Common myeloid progenitor, CD34-positive (primary cell): Measurements from ENCODE around the gene BEST1.

ENCODE experiments used
- CTCF ChIA-PET: fragments of 350-600 bp; sonication (Branson Sonifier 250); formaldehyde crosslinking; loops from one replicate; lab custom pipeline; 2021; ENCODE audit warnings: antibody characterized with exemption; lab: Charles Lee
- POLR2A ChIA-PET: fragments of 350-600 bp; sonication (Branson Sonifier 250); formaldehyde crosslinking; loops from one replicate; lab custom pipeline; 2021; ENCODE audit warnings: antibody characterized with exemption; lab: Charles Lee
- DNase-seq, 3 donors: peaks; one replicate each; pipeline versions ENCODE4 v3.0.0 to v3.0.0-alpha.2; 2013
- H3K27ac ChIP-seq, 2 experiments: 1 replicate in 1 of 2; 2 replicates in 1 of 2; pipeline ENCODE4 v1.7.0; 2013; ENCODE audit warnings: inconsistent platforms in 2 of 2, low read length in 2 of 2, mild to moderate bottlenecking in 2 of 2, low read depth in 1 of 2, moderate library complexity in 1 of 2; ENCODE audit not compliant: severe bottlenecking in 2 of 2, insufficient read depth in 1 of 2, poor library complexity in 1 of 2
- H3K27me3 ChIP-seq, 5 experiments: replicated peaks in 2 of 5; 1 replicate in 3 of 5; 2 replicates in 2 of 5; pipeline versions ENCODE4 v1.6.1 to v1.7.0; 2013; ENCODE audit warnings: low read length in 4 of 5, mild to moderate bottlenecking in 2 of 5, moderate library complexity in 2 of 5, inconsistent platforms in 1 of 5; ENCODE audit not compliant: insufficient read depth in 5 of 5, control insufficient read depth in 4 of 5
- H3K36me3 ChIP-seq, 4 experiments: 1 replicate in 2 of 4; 2 replicates in 2 of 4; pipeline versions ENCODE4 v1.6.1 to v1.7.0; 2013; ENCODE audit warnings: low read length in 3 of 4, control low read depth in 1 of 4, mild to moderate bottlenecking in 1 of 4; ENCODE audit not compliant: control insufficient read depth in 4 of 4, insufficient read depth in 4 of 4
- H3K4me1 ChIP-seq, 4 experiments: 1 replicate in 3 of 4; 2 replicates in 1 of 4; pipeline versions ENCODE4 v1.6.1 to v1.7.1; 2013; ENCODE audit warnings: low read length in 3 of 4, mild to moderate bottlenecking in 3 of 4, control low read depth in 1 of 4, inconsistent platforms in 1 of 4, moderate library complexity in 1 of 4; ENCODE audit not compliant: control insufficient read depth in 4 of 4, insufficient read depth in 4 of 4; ENCODE audit errors: control extremely low read depth in 1 of 4
- H3K4me3 ChIP-seq, 7 experiments: 1 replicate in 4 of 7; 2 replicates in 3 of 7; pipeline versions ENCODE4 v1.5.1 to v1.7.0; 2013; ENCODE audit warnings: mild to moderate bottlenecking in 7 of 7, low read length in 6 of 7, moderate library complexity in 6 of 7, inconsistent platforms in 2 of 7, low read depth in 2 of 7, control low read depth in 1 of 7; ENCODE audit not compliant: insufficient read depth in 4 of 7, control insufficient read depth in 1 of 7; ENCODE audit errors: extremely low read depth in 1 of 7
- H3K9me3 ChIP-seq, 5 experiments: 1 replicate in 4 of 5; 2 replicates in 1 of 5; pipeline versions ENCODE4 v1.6.1 to v1.7.1; 2013; ENCODE audit warnings: low read length in 4 of 5, mild to moderate bottlenecking in 2 of 5, inconsistent platforms in 1 of 5, low read depth in 1 of 5, moderate library complexity in 1 of 5; ENCODE audit not compliant: control insufficient read depth in 4 of 5, insufficient read depth in 2 of 5; ENCODE audit errors: control extremely low read depth in 1 of 5
- WGBS: methylation state at CpG from one replicate; pipeline ENCODE4 v1.1.5; 2013; ENCODE audit not compliant: insufficient coverage; 5-methylcytosine and 5-hydroxymethylcytosine counted together

The BEST1 gene

GRCh38 chr11:61927501-61927900 lies 22.6 kb upstream of the BEST1 start:
- peaks cover 0 to 5% (median 0%) of the 10 kb centered on the region in 5 experiments for H3K9me3 ChIP-seq
- H3K27ac ChIP-seq: no peak overlapping the region
- CTCF ChIA-PET: interaction anchor here (1.5 to 4.8 kb wide), 4 partner anchors 10 to 154 kb away, joined by 5 to 24 read pairs (median 8); no protein-coding TSS in a partner anchor
- no CpG with 5 or more reads among the region's 1 CpG for WGBS
- no peak overlapping the region for H3K4me3 ChIP-seq
- no peaks in the 10 kb centered on the region for H3K36me3 ChIP-seq
- peaks cover 0 to 9% (median 5%) of the 10 kb centered on the region in 4 experiments for H3K4me1 ChIP-seq
- DNase-seq: no peak
- POLR2A ChIA-PET: no interaction called here
- no peaks in the 10 kb centered on the region for H3K27me3 ChIP-seq

GRCh38 chr11:61928606-61929005 lies 21.5 kb upstream of the BEST1 start:
- Histone ChIP-seq H3K27me3 (no peaks in the 10 kb centered on the region), H3K9me3 (peaks cover 0 to 7% (median 0%) of the 10 kb centered on the region in 5 experiments), H3K4me1 (no peaks in the 10 kb centered on the region), H3K4me3 (no peak overlapping the region), H3K36me3 (no peaks in the 10 kb centered on the region), H3K27ac (no peak overlapping the region)
- no peak for DNase-seq
- CTCF ChIA-PET: interaction anchor here (1.1 to 4.8 kb wide), 6 partner anchors 9 to 153 kb away, joined by 3 to 24 read pairs (median 8); no protein-coding TSS in a partner anchor
- POLR2A ChIA-PET: no interaction called here

- POLR2A ChIA-PET: no interaction called here
- 83% methylated on average over 1 of the region's 3 CpGs for WGBS
Observed at GRCh38 chr11:61930933-61931332, 19.2 kb upstream of the BEST1 start.

GRCh38 chr11:61935861-61936260 lies 14.3 kb upstream of the BEST1 start:
- POLR2A ChIA-PET: no interaction called here
- no peak overlapping the region for H3K27ac ChIP-seq
- no peaks in the 10 kb centered on the region for H3K36me3 ChIP-seq
- CTCF ChIA-PET: interaction anchor here (1.3 to 2.7 kb wide), 3 partner anchors 8 to 146 kb away, joined by 3 to 5 read pairs (median 4); no protein-coding TSS in a partner anchor
- H3K9me3 ChIP-seq: peaks cover 0 to 18% (median 4%) of the 10 kb centered on the region in 5 experiments
- no peak for DNase-seq
- no peaks in the 10 kb centered on the region for H3K27me3 ChIP-seq
- no peak overlapping the region for H3K4me3 ChIP-seq
- 75% methylated on average over 2 of the region's 2 CpGs for WGBS
- H3K4me1 ChIP-seq: no peaks in the 10 kb centered on the region

More at GRCh38 chr11:61930933-61931332, 19.2 kb upstream of the BEST1 start:
- no peak for DNase-seq
- Histone ChIP-seq H3K4me1 (no peaks in the 10 kb centered on the region), H3K36me3 (no peaks in the 10 kb centered on the region), H3K27ac (no peak overlapping the region), H3K27me3 (no peaks in the 10 kb centered on the region), H3K9me3 (peaks cover 0 to 8% (median 0%) of the 10 kb centered on the region in 5 experiments), H3K4me3 (no peak overlapping the region)
- CTCF ChIA-PET: interaction anchor here (0.5 to 4.8 kb wide), 5 partner anchors 8 to 32 kb away, joined by 3 to 24 read pairs (median 3); no protein-coding TSS in a partner anchor

- Histone ChIP-seq H3K9me3 (peaks cover 0 to 16% (median 4%) of the 10 kb centered on the region in 5 experiments), H3K4me3 (no peak overlapping the region), H3K27ac (no peak overlapping the region), H3K36me3 (no peaks in the 10 kb centered on the region), H3K27me3 (no peaks in the 10 kb centered on the region), H3K4me1 (no peaks in the 10 kb centered on the region)
- 85% methylated on average over 8 of the region's 10 CpGs for WGBS
- ChIA-PET POLR2A (no interaction called here), CTCF (interaction anchor here (1.0 to 2.3 kb wide), 4 partner anchors 10 to 141 kb away, joined by 3 to 7 read pairs (median 3); no protein-coding TSS in a partner anchor)
- no peak for DNase-seq
Observed at GRCh38 chr11:61940466-61940865, 9.7 kb upstream of the BEST1 start.

GRCh38 chr11:61945191-61945590 lies 5.0 kb upstream of the BEST1 start:
- no peak for DNase-seq
- Histone ChIP-seq H3K27ac (no peak overlapping the region), H3K27me3 (no peaks in the 10 kb centered on the region), H3K4me1 (peaks cover 0 to 5% (median 0%) of the 10 kb centered on the region in 4 experiments), H3K9me3 (no peaks in the 10 kb centered on the region), H3K36me3 (no peaks in the 10 kb centered on the region), H3K4me3 (no peak overlapping the region)
- POLR2A ChIA-PET: interaction anchor here (0.6 kb wide), 1 partner anchor 22 kb away, joined by 3 read pairs; the partner anchor contains the start of gene FTH1
- 99% methylated on average over 12 of the region's 13 CpGs for WGBS
- CTCF ChIA-PET: interaction anchor here (1.2 to 14.9 kb wide), 11 partner anchors 16 to 162 kb away, joined by 4 to 380 read pairs (median 21); no protein-coding TSS in a partner anchor

GRCh38 chr11:61946894-61947293 lies 3.3 kb upstream of the BEST1 start:
- Histone ChIP-seq H3K9me3 (no peaks in the 10 kb centered on the region), H3K4me1 (peaks cover 0 to 5% (median 1%) of the 10 kb centered on the region in 4 experiments), H3K27ac (no peak overlapping the region), H3K4me3 (no peak overlapping the region), H3K36me3 (no peaks in the 10 kb centered on the region), H3K27me3 (no peaks in the 10 kb centered on the region)
- WGBS: 100% methylated on average over 3 of the region's 5 CpGs
- CTCF ChIA-PET: interaction anchor here (0.7 to 14.9 kb wide), 35 partner anchors 9 to 176 kb away, joined by 3 to 380 read pairs (median 7); partner anchors contain the start of genes FEN1, INCENP and TMEM258
- no peak for DNase-seq
- POLR2A ChIA-PET: interaction anchor here (0.5 to 1.3 kb wide), 3 partner anchors 20 to 92 kb away, joined by 3 to 5 read pairs (median 5); no protein-coding TSS in a partner anchor
